Parietal lobe (tissue), 1 donor: ENCODE data around the gene SPTSSB. TPM values are rescaled to one million over a fixed set of nuclear protein-coding genes. Genes with fewer than 3 reads are reported as not detected.

Source experiments
- total RNA-seq: library from RNA; depleted of rRNA; stranded (reverse); fragments of >200 nt; gene quantifications from one replicate; pipeline ENCODE4 v1.2.3, GENCODE V29; 2014

Gene SPTSSB
- 4.1 TPM for total RNA-seq

GRCh38 chr3:161371441-161372320 is at the start of gene SPTSSB:
Gene SPTSSB (minus strand): TSS chr3:161371517. CDS start chr3:161346323, 25,194 bp downstream.

Other genes with a start within 250 kb of the SPTSSB start
- gene NMD3, start 150.2 kb downstream of the SPTSSB start, total RNA-seq = 75.7 TPM
- not detected for gene OTOL1, start 125.3 kb upstream of the SPTSSB start, total RNA-seq